ENCODE results near the gene ARRDC2. TPM values are rescaled to one million over a fixed set of nuclear protein-coding genes. Genes with fewer than 3 reads are reported as not detected.

Gene ARRDC2
- total and polyA plus RNA-seq, 2 experiments from 2014 or later, result 5.7 to 19.7 TPM

DNA sequence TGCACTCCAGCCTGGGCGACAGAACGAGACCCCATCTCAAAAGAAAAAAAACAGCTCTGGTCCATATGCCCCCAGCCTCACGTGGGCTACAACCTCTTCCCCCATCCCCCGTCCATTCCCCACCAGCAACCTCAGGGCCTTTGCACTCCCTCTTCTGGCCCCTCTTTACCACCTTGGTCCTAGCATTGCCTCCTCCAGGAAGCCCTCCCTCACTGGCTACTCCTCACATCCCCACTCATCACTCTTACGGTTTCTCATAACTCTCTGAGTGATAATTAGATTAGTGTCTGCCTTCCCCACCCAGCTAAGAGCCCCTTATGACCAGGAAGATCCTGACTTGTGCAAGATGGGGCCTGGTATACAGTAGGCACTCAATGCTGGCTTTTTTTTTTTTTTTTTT is 48.0 kb downstream of the ARRDC2 start:
- no peaks in the 10 kb centered on the region for H3K9me3 ChIP-seq (ENCODE audit: low read depth)
- no peak overlapping the region for H3K4me2 ChIP-seq (ENCODE audit: unreplicated experiment)
- H4K20me1 ChIP-seq (ENCODE audit: insufficient read depth), result no peaks in the 10 kb centered on the region
- H3F3A ChIP-seq (ENCODE audit: insufficient read depth), result peaks cover 20% of the 10 kb centered on the region
- 86 to 91% methylated on average over 5 of the region's 5 CpGs for WGBS, 2 experiments (ENCODE audit: low coverage in 1 of 2, low lambda C conversion rate in 2 of 2, missing lambda C conversion rate in 2 of 2)
- H3K36me3 ChIP-seq (ENCODE audit: low read depth), result no peaks in the 10 kb centered on the region
- H2AFZ ChIP-seq, result no peak overlapping the region
- no peak overlapping the region for H3K9ac ChIP-seq
- 0 out of 2 replicates have a peak, but pooled peaks cover 3% of the 10 kb centered on the region for H3K4me1 ChIP-seq (ENCODE audit: insufficient read depth)
- no peaks in the 10 kb centered on the region for H3K27me3 ChIP-seq (replicated peaks; ENCODE audit: insufficient read depth)
- in situ Hi-C loops (cut with MboI), result loop anchor here (10.0 kb wide), 1 partner anchor 51 kb away; the partner anchor contains the start of gene ARRDC2
- no peak for DNase-seq
- no peaks in the 10 kb centered on the region for H3K9me2 ChIP-seq (ENCODE audit: insufficient read depth)
- H3K4me3 ChIP-seq, result no peak overlapping the region
- no peak for TF ChIP-seq EZH2 (IDR thresholded peaks at IDR 0.05; ENCODE audit: insufficient read depth, poor library complexity, severe bottlenecking)
- TF ChIP-seq EZH2phosphoT487 (IDR thresholded peaks at IDR 0.05; ENCODE audit: insufficient read depth, low read depth), result no peak
- H3K79me2 ChIP-seq (ENCODE audit: insufficient read depth), result no peaks in the 10 kb centered on the region
- no peak overlapping the region for H3K27ac ChIP-seq

DNA sequence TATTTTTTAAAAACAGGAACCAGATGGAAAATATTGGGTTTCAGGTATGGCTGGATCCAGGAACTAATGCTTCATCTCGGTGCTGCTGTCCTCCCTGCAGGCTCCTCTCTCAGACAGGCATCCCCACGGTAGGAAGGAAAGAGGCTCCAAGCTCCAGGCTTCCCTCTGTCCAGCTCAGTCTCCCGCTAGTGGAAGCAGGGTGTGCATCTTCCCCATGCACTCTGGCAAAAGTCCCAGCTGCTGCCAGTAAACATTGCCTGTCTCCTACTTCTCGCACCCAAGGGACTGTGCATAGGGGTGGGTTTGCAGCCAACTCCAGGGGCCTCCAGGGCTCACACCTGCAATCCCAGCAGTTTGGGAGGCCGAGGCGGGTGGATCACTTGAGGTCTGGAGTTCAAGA is 49.6 kb downstream of the ARRDC2 start:
- H3K4me3 ChIP-seq, result no peak overlapping the region
- peak; percentile 36 for DNase-seq
- peak overlapping the region; percentile 79 for H2AFZ ChIP-seq
- in situ Hi-C loops (cut with MboI), result loop anchor here (10.0 kb wide), 1 partner anchor 53 kb away; the partner anchor contains the start of gene ARRDC2
- no peaks in the 10 kb centered on the region for H3K9me3 ChIP-seq (ENCODE audit: low read depth)
- H4K20me1 ChIP-seq (ENCODE audit: insufficient read depth), result no peaks in the 10 kb centered on the region
- H3K4me2 ChIP-seq (ENCODE audit: unreplicated experiment), result no peak overlapping the region
- H3K9me2 ChIP-seq (ENCODE audit: insufficient read depth), result no peaks in the 10 kb centered on the region
- H3K9ac ChIP-seq, result no peak overlapping the region
- H3K36me3 ChIP-seq (ENCODE audit: low read depth), result no peaks in the 10 kb centered on the region
- H3K27ac ChIP-seq, result no peak overlapping the region
- TF ChIP-seq EZH2phosphoT487 (IDR thresholded peaks at IDR 0.05; ENCODE audit: insufficient read depth, low read depth) (no peak), EZH2 (IDR thresholded peaks at IDR 0.05; ENCODE audit: insufficient read depth, poor library complexity, severe bottlenecking) (no peak)
- H3K27me3 ChIP-seq (replicated peaks; ENCODE audit: insufficient read depth), result no peaks in the 10 kb centered on the region
- peaks cover 20% of the 10 kb centered on the region for H3F3A ChIP-seq (ENCODE audit: insufficient read depth)
- H3K4me1 ChIP-seq (ENCODE audit: insufficient read depth), result 0 out of 2 replicates have a peak, but pooled peaks cover 3% of the 10 kb centered on the region
- H3K79me2 ChIP-seq (ENCODE audit: insufficient read depth), result no peaks in the 10 kb centered on the region
- WGBS, 2 experiments (ENCODE audit: low coverage in 1 of 2, low lambda C conversion rate in 2 of 2, missing lambda C conversion rate in 2 of 2), result 57 to 61% methylated on average over 6 of the region's 6 CpGs

GRCh38 chr19:18058208-18059009 is 50.4 kb downstream of the ARRDC2 start:
- 7 to 12% methylated on average over 22 to 33 of the region's 34 CpGs for WGBS, 2 experiments (ENCODE audit: low coverage in 1 of 2, low lambda C conversion rate in 2 of 2, missing lambda C conversion rate in 2 of 2)
- peak; percentile 87 for DNase-seq

DNA sequence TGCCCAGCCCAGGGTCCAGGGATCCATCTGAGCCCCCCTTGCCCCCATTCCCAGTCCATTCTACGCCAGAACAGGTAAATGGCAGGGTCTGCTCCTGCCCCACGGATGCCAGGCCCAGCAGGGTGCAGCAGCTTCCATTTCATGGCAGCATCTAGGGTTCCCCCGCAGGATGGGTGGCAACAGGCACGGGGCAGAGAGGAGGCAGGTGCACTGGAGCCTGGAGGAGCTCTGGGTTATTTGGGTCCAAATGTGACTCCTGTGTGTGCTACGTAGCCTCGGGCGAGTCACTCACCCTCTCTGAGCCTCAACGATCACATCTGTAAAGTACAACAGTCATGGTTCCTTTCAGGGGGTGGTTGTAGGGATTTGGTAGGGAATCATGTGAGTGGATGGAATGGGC is 51.3 kb downstream of the ARRDC2 start:
- no peaks in the 10 kb centered on the region for H3K79me2 ChIP-seq (ENCODE audit: insufficient read depth)
- H2AFZ ChIP-seq, result no peak overlapping the region
- no peak overlapping the region for H3K9ac ChIP-seq
- no peaks in the 10 kb centered on the region for H3K9me2 ChIP-seq (ENCODE audit: insufficient read depth)
- no peak overlapping the region for H3K4me2 ChIP-seq (ENCODE audit: unreplicated experiment)
- no peak overlapping the region for H3K27ac ChIP-seq
- no peak for DNase-seq
- no peaks in the 10 kb centered on the region for H4K20me1 ChIP-seq (ENCODE audit: insufficient read depth)
- H3K27me3 ChIP-seq (replicated peaks; ENCODE audit: insufficient read depth), result no peaks in the 10 kb centered on the region
- H3K4me3 ChIP-seq, result no peak overlapping the region
- no peaks in the 10 kb centered on the region for H3K9me3 ChIP-seq (ENCODE audit: low read depth)
- TF ChIP-seq EZH2phosphoT487 (IDR thresholded peaks at IDR 0.05; ENCODE audit: insufficient read depth, low read depth), result no peak
- no peak for TF ChIP-seq EZH2 (IDR thresholded peaks at IDR 0.05; ENCODE audit: insufficient read depth, poor library complexity, severe bottlenecking)
- no peaks in the 10 kb centered on the region for H3K4me1 ChIP-seq (ENCODE audit: insufficient read depth)
- 44 to 53% methylated on average over 8 of the region's 8 CpGs for WGBS, 2 experiments (ENCODE audit: low coverage in 1 of 2, low lambda C conversion rate in 2 of 2, missing lambda C conversion rate in 2 of 2)
- in situ Hi-C loops (cut with MboI), result loop anchor here (10.0 kb wide), 1 partner anchor 54 kb away; the partner anchor contains the start of gene ARRDC2
- no peaks in the 10 kb centered on the region for H3K36me3 ChIP-seq (ENCODE audit: low read depth)
- H3F3A ChIP-seq (ENCODE audit: insufficient read depth), result 0 out of 2 replicates have a peak, but pooled peaks cover 9% of the 10 kb centered on the region

More at GRCh38 chr19:18058208-18059009, 50.4 kb downstream of the ARRDC2 start:
- H3K4me3 ChIP-seq, result no peak overlapping the region
- H3K9me3 ChIP-seq (ENCODE audit: low read depth), result no peaks in the 10 kb centered on the region
- H3K9me2 ChIP-seq (ENCODE audit: insufficient read depth), result no peaks in the 10 kb centered on the region
- H3K79me2 ChIP-seq (ENCODE audit: insufficient read depth), result no peaks in the 10 kb centered on the region
- TF ChIP-seq EZH2 (IDR thresholded peaks at IDR 0.05; ENCODE audit: insufficient read depth, poor library complexity, severe bottlenecking) (no peak), EZH2phosphoT487 (IDR thresholded peaks at IDR 0.05; ENCODE audit: insufficient read depth, low read depth) (no peak)
- no peaks in the 10 kb centered on the region for H4K20me1 ChIP-seq (ENCODE audit: insufficient read depth)
- H3K9ac ChIP-seq, result peak overlapping the region; percentile 26; the same call in 1 of the 2 replicates
- H3K4me1 ChIP-seq (ENCODE audit: insufficient read depth), result 0 out of 2 replicates have a peak, but pooled peaks cover 3% of the 10 kb centered on the region
- peaks cover 14% of the 10 kb centered on the region for H3F3A ChIP-seq (ENCODE audit: insufficient read depth)
- no peaks in the 10 kb centered on the region for H3K27me3 ChIP-seq (replicated peaks; ENCODE audit: insufficient read depth)
- peak overlapping the region; percentile 36 for H3K4me2 ChIP-seq (ENCODE audit: unreplicated experiment)
- H3K27ac ChIP-seq, result no peak overlapping the region
- peak overlapping the region; percentile 79 for H2AFZ ChIP-seq
- H3K36me3 ChIP-seq (ENCODE audit: low read depth), result no peaks in the 10 kb centered on the region
- in situ Hi-C loops (cut with MboI), result loop anchor here (10.0 kb wide), 1 partner anchor 54 kb away; the partner anchor contains the start of gene ARRDC2

Data from GM23248 (cell line).